Measurements from ENCODE around the gene RASL12. TPM values are rescaled to one million over a fixed set of nuclear protein-coding genes. Genes with fewer than 3 reads are reported as not detected.
"Not testable (repeated sequence)": the region's sequence is repeated elsewhere in the genome, so short reads cannot be mapped to it uniquely, and the experiment has no call there.

Gene RASL12
- total RNA-seq, 1 experiment from 2014 or later, result 0.12 TPM

DNA sequence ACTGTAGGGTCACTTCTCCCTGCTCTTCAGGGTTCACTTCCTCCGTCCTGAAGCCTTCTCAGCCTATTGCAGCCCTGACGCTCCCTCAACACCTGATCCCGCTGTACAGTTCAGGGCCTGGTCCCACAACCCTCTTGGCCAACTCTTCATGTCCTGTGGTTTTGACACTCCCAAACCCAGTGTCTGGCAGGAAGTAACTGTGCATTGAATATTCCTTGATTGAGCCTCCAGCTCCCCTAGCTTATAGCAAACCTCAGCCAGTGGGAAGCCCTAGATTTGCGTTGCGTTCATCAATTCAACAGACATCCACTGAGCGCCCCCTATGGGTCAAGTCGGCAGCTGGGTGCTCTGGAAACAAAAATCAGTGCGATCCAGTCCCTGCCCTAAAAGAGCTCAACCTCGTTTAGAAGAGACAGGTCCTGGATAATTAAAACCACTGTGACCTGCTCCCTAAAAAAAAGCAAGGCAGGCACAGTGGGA lies 33.7 kb upstream of the RASL12 start:
- Mint-ChIP-seq H3K27ac (ENCODE audit: unreplicated experiment) (no peak overlapping the region), H3K4me3 (ENCODE audit: low read depth, unreplicated experiment) (no peak overlapping the region), H3K36me3 (ENCODE audit: insufficient read depth, unreplicated experiment) (peaks cover 27% of the 10 kb centered on the region), H3K27me3 (ENCODE audit: unreplicated experiment) (no peaks in the 10 kb centered on the region), H3K9me3 (ENCODE audit: low read depth, unreplicated experiment) (no peaks in the 10 kb centered on the region), H3K4me1 (ENCODE audit: low read depth, unreplicated experiment) (no peaks in the 10 kb centered on the region)
- CTCF ChIA-PET, result interaction anchor here (0.6 to 1.7 kb wide), 13 partner anchors 9 to 69 kb away, joined by 3 to 14 read pairs (median 5); partner anchors contain the start of gene PDCD7
- intact Hi-C loops (cut with micrococcal nuclease; ENCODE audit: unreplicated experiment), result loop anchor here (1.0 kb wide), 1 partner anchor 46 kb away; no protein-coding TSS in a partner anchor
- no TSS peak for BruUV-seq (replicated peaks)
- DNase-seq, result peak; percentile 80
- TF ChIP-seq CTCF (IDR thresholded peaks at IDR 0.05; ENCODE audit: unreplicated experiment), result peak; percentile 88

GRCh38 chr15:65100442-65100841 lies 32.7 kb upstream of the RASL12 start:
- CTCF ChIA-PET, result interaction anchor here (1.5 to 1.7 kb wide), 2 partner anchors 13 to 22 kb away, joined by 5 to 10 read pairs; no protein-coding TSS in a partner anchor
- H3K27me3 Mint-ChIP-seq (ENCODE audit: unreplicated experiment), result no peaks in the 10 kb centered on the region
- intact Hi-C loops (cut with micrococcal nuclease; ENCODE audit: unreplicated experiment), result no loop called here
- DNase-seq, result no peak
- no peaks in the 10 kb centered on the region for H3K9me3 Mint-ChIP-seq (ENCODE audit: low read depth, unreplicated experiment)
- no peak overlapping the region for H3K27ac Mint-ChIP-seq (ENCODE audit: unreplicated experiment)
- BruUV-seq (replicated peaks), result no TSS peak
- no peaks in the 10 kb centered on the region for H3K4me1 Mint-ChIP-seq (ENCODE audit: low read depth, unreplicated experiment)
- no peak overlapping the region for H3K4me3 Mint-ChIP-seq (ENCODE audit: low read depth, unreplicated experiment)
- H3K36me3 Mint-ChIP-seq (ENCODE audit: insufficient read depth, unreplicated experiment), result peaks cover 27% of the 10 kb centered on the region
- TF ChIP-seq CTCF (IDR thresholded peaks at IDR 0.05; ENCODE audit: unreplicated experiment), result no peak

- H3K4me1 Mint-ChIP-seq (ENCODE audit: low read depth, unreplicated experiment); H3K9me3 Mint-ChIP-seq (ENCODE audit: low read depth, unreplicated experiment); intact Hi-C loops (cut with micrococcal nuclease; ENCODE audit: unreplicated experiment); CTCF ChIA-PET; BruUV-seq (replicated peaks); H3K27ac Mint-ChIP-seq (ENCODE audit: unreplicated experiment); H3K4me3 Mint-ChIP-seq (ENCODE audit: low read depth, unreplicated experiment); H3K27me3 Mint-ChIP-seq (ENCODE audit: unreplicated experiment); DNase-seq: not testable (repeated sequence)
- H3K36me3 Mint-ChIP-seq (ENCODE audit: insufficient read depth, unreplicated experiment), result peaks cover 27% of the 10 kb centered on the region
Observed at GRCh38 chr15:65099801-65100200, 32.0 kb upstream of the RASL12 start.

DNA sequence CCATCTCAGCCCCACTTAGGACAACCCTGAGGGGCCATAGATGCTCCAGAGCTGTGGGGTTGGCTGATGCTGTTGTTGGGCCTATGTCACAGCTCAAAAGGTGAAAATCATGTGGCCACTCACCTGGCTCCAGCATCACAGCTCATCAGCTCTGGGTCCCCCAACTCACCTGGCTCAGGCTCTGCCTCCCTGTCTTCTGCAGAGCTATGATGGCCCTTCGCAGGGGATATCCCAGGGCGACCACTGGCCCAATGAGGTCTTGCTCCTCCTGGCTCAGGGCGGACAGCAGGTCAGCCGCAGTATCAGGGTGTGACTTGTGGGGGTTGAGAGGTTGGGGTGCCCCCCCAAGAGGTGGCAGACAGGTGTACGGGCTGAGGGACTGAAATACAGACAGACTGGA lies 31.5 kb upstream of the RASL12 start:
- Mint-ChIP-seq H3K27ac (ENCODE audit: unreplicated experiment) (no peak overlapping the region), H3K4me3 (ENCODE audit: low read depth, unreplicated experiment) (no peak overlapping the region), H3K9me3 (ENCODE audit: low read depth, unreplicated experiment) (no peaks in the 10 kb centered on the region), H3K27me3 (ENCODE audit: unreplicated experiment) (no peaks in the 10 kb centered on the region), H3K4me1 (ENCODE audit: low read depth, unreplicated experiment) (no peaks in the 10 kb centered on the region), H3K36me3 (ENCODE audit: insufficient read depth, unreplicated experiment) (peaks cover 27% of the 10 kb centered on the region)
- DNase-seq, result no peak
- CTCF ChIA-PET, result no interaction called here
- intact Hi-C loops (cut with micrococcal nuclease; ENCODE audit: unreplicated experiment), result no loop called here
- BruUV-seq (replicated peaks), result no TSS peak
- no peak for TF ChIP-seq CTCF (IDR thresholded peaks at IDR 0.05; ENCODE audit: unreplicated experiment)

DNA sequence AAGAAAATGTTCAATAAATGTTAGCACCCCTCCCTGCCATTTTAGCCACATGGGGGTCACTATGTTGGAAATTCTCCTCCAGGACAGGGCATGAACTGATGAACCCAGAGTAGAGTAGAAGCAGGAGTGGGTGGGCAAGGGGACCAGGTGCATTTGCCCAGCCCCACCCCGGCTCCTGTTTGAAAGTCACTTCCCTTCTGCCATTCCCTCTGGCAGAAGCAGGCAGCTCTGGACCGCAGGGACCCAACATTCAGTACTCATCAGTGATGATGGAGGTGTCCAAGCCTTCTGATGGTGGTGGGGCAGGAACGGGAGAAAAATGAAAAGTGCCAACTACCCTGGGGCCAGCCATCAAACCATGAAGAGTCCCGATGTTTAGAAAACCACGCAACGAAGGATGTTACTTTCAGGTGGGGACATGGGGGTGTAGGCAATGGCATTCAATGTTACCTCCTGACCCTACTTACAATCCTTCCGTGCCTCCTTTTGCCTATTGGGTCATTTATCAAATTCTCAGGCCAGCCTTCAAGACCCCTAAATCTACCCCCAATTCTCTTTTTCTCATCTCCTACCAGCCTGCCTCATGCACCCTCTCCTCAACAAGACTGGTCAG lies 30.0 kb upstream of the RASL12 start:
- intact Hi-C loops (cut with micrococcal nuclease; ENCODE audit: unreplicated experiment), result no loop called here
- H3K4me1 Mint-ChIP-seq (ENCODE audit: low read depth, unreplicated experiment), result no peaks in the 10 kb centered on the region
- H3K27ac Mint-ChIP-seq (ENCODE audit: unreplicated experiment), result no peak overlapping the region
- no peak for TF ChIP-seq CTCF (IDR thresholded peaks at IDR 0.05; ENCODE audit: unreplicated experiment)
- no TSS peak for BruUV-seq (replicated peaks)
- no peaks in the 10 kb centered on the region for H3K27me3 Mint-ChIP-seq (ENCODE audit: unreplicated experiment)
- CTCF ChIA-PET, result no interaction called here
- DNase-seq, result no peak
- H3K9me3 Mint-ChIP-seq (ENCODE audit: low read depth, unreplicated experiment), result no peaks in the 10 kb centered on the region
- peaks cover 21% of the 10 kb centered on the region for H3K36me3 Mint-ChIP-seq (ENCODE audit: insufficient read depth, unreplicated experiment)
- no peak overlapping the region for H3K4me3 Mint-ChIP-seq (ENCODE audit: low read depth, unreplicated experiment)

All from Calu3 (cell line).